GM12891 (cell line): Measurements from ENCODE around the gene TET3.

Experiments
- POLR2A ChIP-seq: IDR thresholded peaks from 2 replicates; pipeline ENCODE4 v1.6.1; 2011; ENCODE audit warnings: low read depth, low read length, control low read depth
- POLR2AphosphoS5 ChIP-seq: IDR thresholded peaks from 2 replicates; pipeline ENCODE4 v1.6.1; 2011; ENCODE audit warnings: low read depth, low read length, control low read depth
- POU2F2 ChIP-seq: IDR thresholded peaks from 2 replicates; pipeline ENCODE4 v1.6.1; 2011; ENCODE audit warnings: low read depth, mild to moderate bottlenecking, control low read depth, low read length, moderate library complexity
- SPI1 ChIP-seq: IDR thresholded peaks from 2 replicates; pipeline ENCODE4 v1.6.1; 2011; ENCODE audit warnings: low read depth, low read length, control low read depth
- TAF1 ChIP-seq: IDR thresholded peaks from 2 replicates; pipeline ENCODE4 v1.6.1; 2011; ENCODE audit warnings: low read depth, low read length, control low read depth

- TF ChIP-seq POLR2A (no peak), POLR2AphosphoS5 (no peak), TAF1 (no peak), SPI1 (no peak), POU2F2 (no peak)
Measured at GRCh38 chr2:73997813-73998212, 13.1 kb downstream of the TET3 start.
